Mesenchymal stem cell (in vitro differentiated cells and primary cell): ENCODE data around the gene GP1BA.

Source experiments
- DNase-seq: peaks from one replicate; pipeline ENCODE4 v3.0.0-alpha.2; 2013
- H2AFZ ChIP-seq: one replicate; pipeline ENCODE4 v1.6.1; 2013; ENCODE audit warnings: low read depth, mild to moderate bottlenecking, control low read depth, inconsistent platforms, low read length, moderate library complexity
- H2AK5ac ChIP-seq: 2 replicates; pipeline ENCODE4 v1.6.1; 2013; ENCODE audit warnings: low read length, moderate library complexity, mild to moderate bottlenecking, inconsistent platforms; ENCODE audit not compliant: severe bottlenecking
- H2BK120ac ChIP-seq: one replicate; pipeline ENCODE4 v1.6.1; 2013; ENCODE audit warnings: low read depth, mild to moderate bottlenecking, inconsistent platforms, low read length, moderate library complexity
- H2BK12ac ChIP-seq, 2 experiments: one replicate each; pipeline ENCODE4 v1.6.1; 2013; ENCODE audit warnings: inconsistent platforms in 2 of 2, low read length in 2 of 2, mild to moderate bottlenecking in 2 of 2, moderate library complexity in 2 of 2, control low read depth in 1 of 2
- H2BK15ac ChIP-seq: one replicate; pipeline ENCODE4 v1.6.1; 2013; ENCODE audit warnings: mild to moderate bottlenecking, low read depth, inconsistent platforms; ENCODE audit not compliant: poor library complexity, severe bottlenecking
- H2BK5ac ChIP-seq: 2 replicates; pipeline ENCODE4 v1.6.1; 2013; ENCODE audit warnings: low read depth, mild to moderate bottlenecking, low read length, control low read depth, inconsistent platforms; ENCODE audit not compliant: poor library complexity, severe bottlenecking
- H3K14ac ChIP-seq, 2 experiments: one replicate each; pipeline ENCODE4 v1.6.1; 2013; ENCODE audit warnings: inconsistent platforms in 2 of 2, low read length in 2 of 2, control low read depth in 1 of 2, mild to moderate bottlenecking in 1 of 2, moderate library complexity in 1 of 2
- H3K18ac ChIP-seq, 2 experiments: one replicate each; pipeline ENCODE4 v1.6.1; 2013; ENCODE audit warnings: inconsistent platforms in 2 of 2, low read length in 2 of 2, control low read depth in 1 of 2, low read depth in 1 of 2, mild to moderate bottlenecking in 1 of 2
- H3K23ac ChIP-seq, 2 experiments: one replicate each; pipeline ENCODE4 v1.6.1; 2013; ENCODE audit warnings: inconsistent platforms in 2 of 2, low read length in 2 of 2, mild to moderate bottlenecking in 2 of 2, moderate library complexity in 2 of 2, control low read depth in 1 of 2
- H3K27ac ChIP-seq: 2 replicates; pipeline ENCODE4 v1.5.1; 2013; ENCODE audit warnings: mild to moderate bottlenecking, moderate library complexity, low read length, control low read depth, inconsistent platforms; ENCODE audit not compliant: poor library complexity, severe bottlenecking
- H3K27me3 ChIP-seq, 2 experiments: 2 replicates each; pipeline versions ENCODE4 v1.6.1 to v1.7.0; 2013; ENCODE audit warnings: low read length in 2 of 2, mild to moderate bottlenecking in 2 of 2, moderate library complexity in 2 of 2, control low read depth in 1 of 2, inconsistent platforms in 1 of 2; ENCODE audit not compliant: control insufficient read depth in 1 of 2, insufficient read depth in 1 of 2
- H3K36me3 ChIP-seq, 2 experiments: 2 replicates each; pipeline versions ENCODE4 v1.6.1 to v1.7.0; 2013; ENCODE audit warnings: low read length in 2 of 2, control low read depth in 1 of 2, inconsistent platforms in 1 of 2, low read depth in 1 of 2, mild to moderate bottlenecking in 1 of 2; ENCODE audit not compliant: insufficient read depth in 2 of 2, control insufficient read depth in 1 of 2
- H3K4ac ChIP-seq, 2 experiments: one replicate each; pipeline ENCODE4 v1.6.1; 2013; ENCODE audit warnings: inconsistent platforms in 2 of 2, low read length in 2 of 2, mild to moderate bottlenecking in 2 of 2, moderate library complexity in 2 of 2, control low read depth in 1 of 2, low read depth in 1 of 2
- H3K4me1 ChIP-seq: 2 replicates; pipeline ENCODE4 v1.6.1; 2013; ENCODE audit warnings: low read depth, low read length, control low read depth; ENCODE audit not compliant: control insufficient read depth, insufficient read depth
- H3K4me2 ChIP-seq: 2 replicates; pipeline ENCODE4 v1.6.1; 2013; ENCODE audit warnings: low read length, mild to moderate bottlenecking, inconsistent platforms; ENCODE audit not compliant: poor library complexity, severe bottlenecking
- H3K4me3 ChIP-seq, 2 experiments: 2 replicates each; pipeline versions ENCODE4 v1.5.1 to v1.7.0; 2013; ENCODE audit warnings: low read length in 2 of 2, mild to moderate bottlenecking in 2 of 2, control low read depth in 1 of 2, low read depth in 1 of 2; ENCODE audit not compliant: insufficient read depth in 1 of 2
- H3K79me1 ChIP-seq: replicated peaks from 2 replicates; pipeline ENCODE4 v1.6.1; 2013; ENCODE audit warnings: mild to moderate bottlenecking, control low read depth, low read length, inconsistent platforms; ENCODE audit not compliant: poor library complexity, severe bottlenecking
- H3K9ac ChIP-seq: 2 replicates; pipeline ENCODE4 v1.7.0; 2013; ENCODE audit warnings: mild to moderate bottlenecking, low read length, moderate library complexity
- H3K9me3 ChIP-seq: 2 replicates; pipeline ENCODE4 v1.7.0; 2013; ENCODE audit warnings: mild to moderate bottlenecking, low read length; ENCODE audit not compliant: control insufficient read depth
- H4K8ac ChIP-seq: one replicate; pipeline ENCODE4 v1.6.1; 2013; ENCODE audit warnings: inconsistent platforms, mild to moderate bottlenecking, low read length, moderate library complexity
- H4K91ac ChIP-seq: one replicate; pipeline ENCODE4 v1.6.1; 2013; ENCODE audit warnings: mild to moderate bottlenecking, low read length, inconsistent platforms
- WGBS: methylation state at CpG from one replicate; pipeline ENCODE4 v1.1.7; 2013; ENCODE audit warnings: mixed read lengths; 5-methylcytosine and 5-hydroxymethylcytosine counted together

GP1BA gene

DNA sequence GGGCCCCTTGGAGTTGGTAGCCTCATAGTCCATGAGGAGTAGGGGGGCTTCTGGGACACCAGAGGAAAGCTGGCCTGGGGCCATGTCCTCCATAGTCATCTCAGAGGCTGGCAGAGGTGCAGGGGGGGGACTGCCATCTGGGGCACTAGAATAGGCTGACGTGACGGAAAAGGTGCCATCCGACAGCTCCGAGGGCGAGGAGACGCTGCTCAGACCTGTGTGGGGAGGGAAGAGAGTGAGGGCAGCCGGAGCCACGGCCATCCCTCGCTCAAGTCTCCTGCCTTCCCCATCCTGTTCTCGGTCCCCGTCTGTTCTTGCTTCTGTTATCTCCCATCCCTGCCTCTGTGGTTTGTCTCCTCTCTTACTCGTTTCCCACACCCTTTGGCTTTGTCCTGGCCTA, 40.2 kb downstream of the GP1BA start:
- no peak overlapping the region for H3K4me3 ChIP-seq
- H2BK5ac ChIP-seq, result no peak overlapping the region
- H2BK12ac ChIP-seq, result no peak overlapping the region
- no peak overlapping the region for H3K18ac ChIP-seq
- no peak overlapping the region for H3K4me2 ChIP-seq
- H3K9ac ChIP-seq, result peak overlapping the region; percentile 37
- 95% methylated on average over 10 of the region's 12 CpGs for WGBS
- H3K27ac ChIP-seq, result no peak overlapping the region
- no peak for DNase-seq
- no peaks in the 10 kb centered on the region for H3K27me3 ChIP-seq
- H3K36me3 ChIP-seq, result peaks cover 45 to 73% of the 10 kb centered on the region in 2 experiments
- H2BK15ac ChIP-seq, result no peak overlapping the region
- H2BK120ac ChIP-seq, result no peak overlapping the region
- H2AFZ ChIP-seq, result no peak overlapping the region
- H3K23ac ChIP-seq, result no peak overlapping the region
- peaks cover 26% of the 10 kb centered on the region for H3K4me1 ChIP-seq
- no peak overlapping the region for H4K8ac ChIP-seq
- H3K9me3 ChIP-seq, result no peaks in the 10 kb centered on the region
- H2AK5ac ChIP-seq, result no peak overlapping the region
- H3K79me1 ChIP-seq, result peaks cover 22% of the 10 kb centered on the region
- H4K91ac ChIP-seq, result peak overlapping the region; percentile 14
- no peak overlapping the region for H3K4ac ChIP-seq
- H3K14ac ChIP-seq, result no peak overlapping the region

DNA sequence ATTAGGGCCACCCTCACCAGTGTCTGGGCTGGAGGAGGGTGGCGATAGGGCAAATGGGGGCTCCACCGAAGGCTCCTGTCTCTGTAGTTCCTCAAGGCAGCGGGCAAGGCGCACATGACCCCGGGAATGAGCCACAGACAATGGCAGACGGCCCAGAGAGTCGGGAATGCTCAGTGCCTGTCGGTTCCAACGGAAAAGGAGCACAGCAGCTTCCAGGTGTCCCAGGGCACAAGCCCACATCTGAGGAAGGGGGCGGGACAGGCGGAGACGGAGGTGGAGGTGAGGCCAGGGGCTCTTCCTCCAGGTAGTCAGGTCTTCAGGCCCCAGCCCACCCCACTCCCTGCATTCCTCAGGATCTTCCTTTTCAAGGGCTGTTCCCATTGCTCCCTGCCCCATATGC, 40.7 kb downstream of the GP1BA start:
- Histone ChIP-seq H3K18ac (no peak overlapping the region), H3K27me3 (no peaks in the 10 kb centered on the region), H2AFZ (no peak overlapping the region), H2BK5ac (no peak overlapping the region), H3K36me3 (peaks cover 49 to 78% of the 10 kb centered on the region in 2 experiments), H3K23ac (no peak overlapping the region), H2BK12ac (no peak overlapping the region), H3K27ac (no peak overlapping the region), H3K79me1 (peaks cover 22% of the 10 kb centered on the region), H3K4me2 (no peak overlapping the region), H3K4me1 (peaks cover 26% of the 10 kb centered on the region), H3K4me3 (no peak overlapping the region), H2BK15ac (no peak overlapping the region), H3K9ac (peak overlapping the region; percentile 37), H3K14ac (no peak overlapping the region), H4K8ac (no peak overlapping the region), H3K4ac (no peak overlapping the region), H2BK120ac (no peak overlapping the region), H3K9me3 (no peaks in the 10 kb centered on the region), H2AK5ac (no peak overlapping the region), H4K91ac (no peak overlapping the region)
- WGBS, result 87% methylated on average over 12 of the region's 12 CpGs
- no peak for DNase-seq

GRCh38 chr17:4973256-4974114, 41.4 kb downstream of the GP1BA start:
- Histone ChIP-seq H2BK5ac (no peak overlapping the region), H3K36me3 (peaks cover 55 to 85% of the 10 kb centered on the region in 2 experiments), H3K4me3 (no peak overlapping the region), H2BK15ac (no peak overlapping the region), H2AK5ac (no peak overlapping the region), H2BK12ac (no peak overlapping the region), H3K79me1 (peaks cover 22% of the 10 kb centered on the region), H3K18ac (no peak overlapping the region), H4K91ac (peak overlapping the region; percentile 36), H3K27ac (no peak overlapping the region), H3K4me2 (no peak overlapping the region), H3K4me1 (peaks cover 21% of the 10 kb centered on the region), H3K23ac (no peak overlapping the region), H3K27me3 (no peaks in the 10 kb centered on the region), H3K9me3 (no peaks in the 10 kb centered on the region), H4K8ac (no peak overlapping the region), H3K9ac (no peak overlapping the region), H3K4ac (no peak overlapping the region), H2AFZ (no peak overlapping the region), H3K14ac (no peak overlapping the region), H2BK120ac (no peak overlapping the region)
- WGBS, result 95% methylated on average over 9 of the region's 10 CpGs
- no peak for DNase-seq

GRCh38 chr17:4974115-4974670, 42.1 kb downstream of the GP1BA start:
- H3K4me1 ChIP-seq, result peaks cover 15% of the 10 kb centered on the region
- H2AK5ac ChIP-seq, result no peak overlapping the region
- no peak overlapping the region for H2AFZ ChIP-seq
- H3K14ac ChIP-seq, result no peak overlapping the region
- H3K4me2 ChIP-seq, result no peak overlapping the region
- peaks cover 22% of the 10 kb centered on the region for H3K79me1 ChIP-seq
- 97% methylated on average over 6 of the region's 9 CpGs for WGBS
- H3K36me3 ChIP-seq, result peaks cover 58 to 91% of the 10 kb centered on the region in 2 experiments
- no peaks in the 10 kb centered on the region for H3K9me3 ChIP-seq
- no peak for DNase-seq
- no peak overlapping the region for H4K8ac ChIP-seq
- H3K27ac ChIP-seq, result no peak overlapping the region
- no peak overlapping the region for H4K91ac ChIP-seq
- H3K9ac ChIP-seq, result no peak overlapping the region
- no peak overlapping the region for H3K4ac ChIP-seq
- no peaks in the 10 kb centered on the region for H3K27me3 ChIP-seq
- H2BK5ac ChIP-seq, result no peak overlapping the region
- no peak overlapping the region for H2BK15ac ChIP-seq
- no peak overlapping the region for H2BK12ac ChIP-seq
- no peak overlapping the region for H3K4me3 ChIP-seq
- H3K23ac ChIP-seq, result no peak overlapping the region
- H3K18ac ChIP-seq, result no peak overlapping the region
- H2BK120ac ChIP-seq, result no peak overlapping the region
